Bronchial epithelial cell (primary cell): ENCODE results near the gene PRMT1. TPM values are rescaled to one million over a fixed set of nuclear protein-coding genes. Genes with fewer than 3 reads are reported as not detected.

ENCODE experiments used
- DNase-seq: peaks from one replicate; pipeline ENCODE4 v3.0.0-alpha.2; 2010; ENCODE audit warnings: low read depth
- FAIRE-seq: peaks from 2 replicates; lab custom pipeline; 2011; peaks lifted over from hg19 to GRCh38; lab: Jason Lieb, UNC
- H3K27me3 ChIP-seq: 2 replicates; pipeline ENCODE4 v1.5.1; 2011; ENCODE audit warnings: low read length; ENCODE audit not compliant: control insufficient read depth, insufficient read depth
- H3K36me3 ChIP-seq: 2 replicates; pipeline ENCODE4 v1.5.1; 2011; ENCODE audit warnings: low read length; ENCODE audit not compliant: control insufficient read depth, insufficient read depth
- H3K4me3 ChIP-seq: 2 replicates; pipeline ENCODE4 v1.5.1; 2011; ENCODE audit warnings: mild to moderate bottlenecking, low read depth, low read length, control low read depth
- CTCF ChIP-seq: IDR thresholded peaks from 2 replicates; pipeline ENCODE4 v1.5.1; 2011; ENCODE audit warnings: mild to moderate bottlenecking, moderate library complexity, low read length, control low read depth, inconsistent platforms; ENCODE audit not compliant: insufficient read depth, severe bottlenecking
- total RNA-seq: library from RNA; depleted of rRNA; stranded (reverse); fragments of >200 nt; gene quantifications from 2 replicates; pipeline ENCODE4 v1.2.1, GENCODE V29; 2014

The PRMT1 gene
- total RNA-seq, 1 donor from 2014 or later, result 543 TPM

- Histone ChIP-seq H3K36me3 (no peaks in the 10 kb centered on the region), H3K27me3 (no peaks in the 10 kb centered on the region), H3K4me3 (no peak overlapping the region)
- DNase-seq (no peak), FAIRE-seq (no peak)
- TF ChIP-seq CTCF, result no peak
Measured at GRCh38 chr19:49727217-49728030, 50.4 kb downstream of the PRMT1 start.

DNA sequence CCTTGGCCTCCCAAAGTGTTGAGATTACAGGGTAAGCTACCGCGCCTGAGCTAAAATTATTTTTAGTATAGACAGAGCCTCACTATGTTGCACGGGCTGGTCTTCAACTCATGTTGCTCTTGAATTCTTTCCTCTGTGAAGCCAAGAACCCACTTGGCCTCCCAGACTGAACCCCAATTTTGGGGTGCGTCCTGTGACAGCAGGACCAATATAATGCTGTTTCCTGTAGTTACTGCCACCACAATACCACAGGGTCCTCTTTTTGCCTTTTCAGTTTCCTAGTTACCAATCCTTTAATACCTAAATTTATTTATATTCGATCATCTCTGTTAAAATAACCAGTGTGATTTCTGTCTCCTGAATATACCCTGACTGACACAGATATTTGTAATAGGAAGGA is 53.1 kb downstream of the PRMT1 start:
- H3K36me3 ChIP-seq, result no peaks in the 10 kb centered on the region
- no peak overlapping the region for H3K4me3 ChIP-seq
- no peak for TF ChIP-seq CTCF
- FAIRE-seq (no peak), DNase-seq (no peak)
- H3K27me3 ChIP-seq, result no peaks in the 10 kb centered on the region

Other genes starting within 250 kb of the PRMT1 start
- gene SLC17A7, start 235.7 kb upstream of the PRMT1 start, total RNA-seq, result not detected in 2 replicates
- 72.8 and 115 TPM in 2 replicates for gene PIH1D1, start 225.5 kb upstream of the PRMT1 start, total RNA-seq
- gene ALDH16A1, start 224.0 kb upstream of the PRMT1 start, total RNA-seq, result 17.5 and 29.2 TPM in 2 replicates
- not detected in 2 replicates for gene FLT3LG, start 203.1 kb upstream of the PRMT1 start, total RNA-seq
- gene RPL13A, start 189.7 kb upstream of the PRMT1 start, total RNA-seq, result 3,501 and 4,161 TPM in 2 replicates
- gene RPS11, start 180.8 kb upstream of the PRMT1 start, total RNA-seq, result 4,057 and 8,908 TPM in 2 replicates
- gene FCGRT, start 164.6 kb upstream of the PRMT1 start, total RNA-seq, result 13.2 and 15.7 TPM in 2 replicates
- gene RCN3, start 149.3 kb upstream of the PRMT1 start, total RNA-seq, result 0.77 and 3.9 TPM in 2 replicates
- 71.1 and 78.0 TPM in 2 replicates for gene NOSIP, start 96.7 kb upstream of the PRMT1 start, total RNA-seq
- gene PRRG2, start 96.0 kb upstream of the PRMT1 start, total RNA-seq, result 4.5 and 6.3 TPM in 2 replicates
- gene PRR12, start 86.1 kb upstream of the PRMT1 start, total RNA-seq, result 0.79 and 1.9 TPM in 2 replicates
- 24.2 and 44.4 TPM in 2 replicates for gene RRAS, start 37.1 kb upstream of the PRMT1 start, total RNA-seq
- 5.5 and 9.6 TPM in 2 replicates for gene SCAF1, start 35.1 kb upstream of the PRMT1 start, total RNA-seq
- 97.9 and 128 TPM in 2 replicates for gene IRF3, start 11.4 kb upstream of the PRMT1 start, total RNA-seq
- 2.4 and 2.9 TPM in 2 replicates for gene BCL2L12, start 11.3 kb upstream of the PRMT1 start, total RNA-seq
- gene ADM5, start 12.3 kb downstream of the PRMT1 start, total RNA-seq, result 0.13 and 0.53 TPM in 2 replicates
- gene CPT1C, start 13.8 kb downstream of the PRMT1 start, total RNA-seq, result 1.2 and 2.4 TPM in 2 replicates
- gene TSKS, start 86.0 kb downstream of the PRMT1 start, total RNA-seq, result not detected in 2 replicates
- gene AP2A1, start 89.7 kb downstream of the PRMT1 start, total RNA-seq, result 25.5 and 33.5 TPM in 2 replicates
- 12.1 and 13.2 TPM in 2 replicates for gene FUZ, start 136.0 kb downstream of the PRMT1 start, total RNA-seq
- gene MED25, start 141.0 kb downstream of the PRMT1 start, total RNA-seq, result 8.2 and 10.2 TPM in 2 replicates
- gene PTOV1, start 173.9 kb downstream of the PRMT1 start, total RNA-seq, result 20.5 and 23.6 TPM in 2 replicates
- 26.8 and 37.9 TPM in 2 replicates for gene PNKP, start 190.3 kb downstream of the PRMT1 start, total RNA-seq
- 3.7 and 7.4 TPM in 2 replicates for gene AKT1S1, start 200.1 kb downstream of the PRMT1 start, total RNA-seq
- gene TBC1D17, start 200.4 kb downstream of the PRMT1 start, total RNA-seq, result 2.1 and 3.1 TPM in 2 replicates
- gene IL4I1, start 219.6 kb downstream of the PRMT1 start, total RNA-seq, result under 0.01 and 0.26 TPM in 2 replicates